GM08714 (cell line): ENCODE data around the gene CNST.
"Not testable (repeated sequence)": the region's sequence is repeated elsewhere in the genome, so short reads cannot be mapped to it uniquely, and the experiment has no call there.

Source experiments
- H3K4me3 ChIP-seq: fragments of 200-500 bp; sonication (Bioruptor generic); 2 replicates; pipeline ENCODE4 v1.5.1; 2014; ENCODE audit warnings: mild to moderate bottlenecking, low read length, inconsistent platforms
- ZNF274 ChIP-seq: IDR thresholded peaks from 2 replicates; pipeline ENCODE4 v1.6.1; 2012; ENCODE audit warnings: mild to moderate bottlenecking, low read depth, low read length

Gene CNST

GRCh38 chr1:246680696-246681130, 114.5 kb downstream of the CNST start:
- no peak overlapping the region for H3K4me3 ChIP-seq
- no peak for TF ChIP-seq ZNF274

GRCh38 chr1:246681900-246682895, 115.9 kb downstream of the CNST start:
- no peak for TF ChIP-seq ZNF274
- no peak overlapping the region for H3K4me3 ChIP-seq

GRCh38 chr1:246683521-246683920, 117.3 kb downstream of the CNST start:
- no peak overlapping the region for H3K4me3 ChIP-seq
- TF ChIP-seq ZNF274 = no peak

GRCh38 chr1:246687002-246687401, 120.7 kb downstream of the CNST start:
- H3K4me3 ChIP-seq = no peak overlapping the region
- TF ChIP-seq ZNF274 = no peak

- no peak overlapping the region for H3K4me3 ChIP-seq
- no peak for TF ChIP-seq ZNF274
Measured at GRCh38 chr1:246689409-246690008, 123.3 kb downstream of the CNST start.

- H3K4me3 ChIP-seq = no peak overlapping the region
- TF ChIP-seq ZNF274 = no peak
Measured at GRCh38 chr1:246690100-246690499, 123.8 kb downstream of the CNST start.

- TF ChIP-seq ZNF274 = no peak
- H3K4me3 ChIP-seq = no peak overlapping the region
Measured at GRCh38 chr1:246691622-246692495, 125.6 kb downstream of the CNST start.

GRCh38 chr1:246694213-246694895, 128.1 kb downstream of the CNST start:
- H3K4me3 ChIP-seq = not testable (repeated sequence)

GRCh38 chr1:246695136-246695535, 128.9 kb downstream of the CNST start:
- no peak overlapping the region for H3K4me3 ChIP-seq
- no peak for TF ChIP-seq ZNF274

- H3K4me3 ChIP-seq = no peak overlapping the region
- no peak for TF ChIP-seq ZNF274
Measured at GRCh38 chr1:246695666-246696065, 129.4 kb downstream of the CNST start.

- no peak for TF ChIP-seq ZNF274
- no peak overlapping the region; the same call in 1 of the 2 replicates for H3K4me3 ChIP-seq
Measured at GRCh38 chr1:246698466-246699094, 132.3 kb downstream of the CNST start.

- TF ChIP-seq ZNF274 = no peak
- H3K4me3 ChIP-seq = no peak overlapping the region; the same call in 1 of the 2 replicates
Measured at GRCh38 chr1:246699095-246699735, 133.0 kb downstream of the CNST start.

GRCh38 chr1:246703581-246703980, 137.3 kb downstream of the CNST start:
- no peak overlapping the region for H3K4me3 ChIP-seq
- no peak for TF ChIP-seq ZNF274
